Psoas muscle (tissue), 8 donors: ENCODE measurements around the gene ADCY7. TPM values are rescaled to one million over a fixed set of nuclear protein-coding genes. Genes with fewer than 3 reads are reported as not detected.

Source experiments
- ATAC-seq, 4 donors: fragments of 200-7000 bp; cut with Tn5 transposase; one replicate each; pipeline ENCODE4 v1.9.1; 2020; ENCODE audit warnings: moderate library complexity in 3 of 4, mild to moderate bottlenecking in 2 of 4
- DNase-seq, 2 donors: peaks; one replicate each; pipeline ENCODE4 v3.0.0-alpha.2; 2020
- H3K27ac ChIP-seq: fragments of 200-600 bp; one replicate; pipeline ENCODE4 v1.8.0; 2022
- H3K27me3 ChIP-seq, 3 donors: fragments of 200-600 bp in 1 of 3; one replicate each; pipeline versions ENCODE4 v1.6.1 to v1.8.0; 2013 to 2022; ENCODE audit warnings: low read length in 2 of 3, mild to moderate bottlenecking in 2 of 3, moderate library complexity in 1 of 3; ENCODE audit not compliant: insufficient read depth in 3 of 3
- H3K36me3 ChIP-seq, 2 donors: fragments of 200-600 bp in 1 of 2; one replicate each; pipeline versions ENCODE4 v1.6.1 to v1.8.0; 2013 to 2022; ENCODE audit warnings: low read depth in 1 of 2, mild to moderate bottlenecking in 1 of 2, moderate library complexity in 1 of 2; ENCODE audit not compliant: insufficient read depth in 1 of 2
- H3K4me1 ChIP-seq: fragments of 200-600 bp; one replicate; pipeline ENCODE4 v1.8.0; 2022
- H3K4me3 ChIP-seq: fragments of 200-600 bp; one replicate; pipeline ENCODE4 v1.8.0; 2022; ENCODE audit warnings: mild to moderate bottlenecking
- H3K9me3 ChIP-seq: fragments of 200-600 bp; one replicate; pipeline ENCODE4 v1.8.0; 2022
- CTCF ChIP-seq: fragments of 200-600 bp; IDR thresholded peaks from one replicate; pipeline ENCODE4 v1.8.0; 2022; ENCODE audit warnings: antibody characterized with exemption
- WGBS, 3 donors: extraction: QIAGEN DNeasy Blood & Tissue Kit; methylation state at CpG; one replicate each; pipeline versions ENCODE4 v1.1.6 to v1.1.7; 2013; 5-methylcytosine and 5-hydroxymethylcytosine counted together
- intact Hi-C, 2 donors: fragments of 100-400 bp; cut with DNase I; formaldehyde crosslinking; loops; one replicate each; pipeline versions ENCODE4 v1.11.0 to v1.14.2; 2022
- polyA plus RNA-seq, 3 donors: library from polyadenylated mRNA; stranded (reverse); fragments of 200-250 nt; gene quantifications; one replicate each; pipeline ENCODE4 v1.2.3, GENCODE V29; 2013
- total RNA-seq, 4 donors: library from RNA; stranded (reverse); fragmentation: NEBNext Ultra II Directional in 2 of 4; extraction: Animal tissue kit (Norgen Biotek cat#: 25700) in 2 of 4; gene quantifications; one replicate each; pipeline versions ENCODE4 v1.2.1 to v1.2.4, GENCODE V29; 2021 to 2023
- donor health status: healthy with polysubstance abuse.
- donor health status: DM: no; HTN: no; CAD: no; lungs with moderate emphysema.
- donor health status: Bipolar disorder and iron deficiency.
- donor health status: healthy.
- donor health status: DM: yes; HTN: yes; CAD: no.
- donor health status: DM: no; HTN: no; CAD: no.
- donor health status: DM: no; HTN: no; CAD: no.
- donor health status: DM: yes; HTN: yes; CAD: no.

The ADCY7 gene
- total and polyA plus RNA-seq, 7 donors, result 0.34 to 5.5 (median 3.1) TPM

GRCh38 chr16:50309156-50309526, 42.8 kb downstream of the ADCY7 start:
- intact Hi-C loops, result no loop called here
- Histone ChIP-seq H3K9me3 (no peaks in the 10 kb centered on the region), H3K27ac (no peak overlapping the region), H3K36me3 (peaks cover 0 to 9% of the 10 kb centered on the region in 2 donors), H3K4me3 (no peak overlapping the region), H3K4me1 (no peaks in the 10 kb centered on the region), H3K27me3 (no peaks in the 10 kb centered on the region)
- TF ChIP-seq CTCF, result no peak
- 71 to 83% (median 74%) methylated on average over 11 of the region's 11 CpGs for WGBS, 3 donors
- no peak for DNase-seq
- ATAC-seq, result no peak

DNA sequence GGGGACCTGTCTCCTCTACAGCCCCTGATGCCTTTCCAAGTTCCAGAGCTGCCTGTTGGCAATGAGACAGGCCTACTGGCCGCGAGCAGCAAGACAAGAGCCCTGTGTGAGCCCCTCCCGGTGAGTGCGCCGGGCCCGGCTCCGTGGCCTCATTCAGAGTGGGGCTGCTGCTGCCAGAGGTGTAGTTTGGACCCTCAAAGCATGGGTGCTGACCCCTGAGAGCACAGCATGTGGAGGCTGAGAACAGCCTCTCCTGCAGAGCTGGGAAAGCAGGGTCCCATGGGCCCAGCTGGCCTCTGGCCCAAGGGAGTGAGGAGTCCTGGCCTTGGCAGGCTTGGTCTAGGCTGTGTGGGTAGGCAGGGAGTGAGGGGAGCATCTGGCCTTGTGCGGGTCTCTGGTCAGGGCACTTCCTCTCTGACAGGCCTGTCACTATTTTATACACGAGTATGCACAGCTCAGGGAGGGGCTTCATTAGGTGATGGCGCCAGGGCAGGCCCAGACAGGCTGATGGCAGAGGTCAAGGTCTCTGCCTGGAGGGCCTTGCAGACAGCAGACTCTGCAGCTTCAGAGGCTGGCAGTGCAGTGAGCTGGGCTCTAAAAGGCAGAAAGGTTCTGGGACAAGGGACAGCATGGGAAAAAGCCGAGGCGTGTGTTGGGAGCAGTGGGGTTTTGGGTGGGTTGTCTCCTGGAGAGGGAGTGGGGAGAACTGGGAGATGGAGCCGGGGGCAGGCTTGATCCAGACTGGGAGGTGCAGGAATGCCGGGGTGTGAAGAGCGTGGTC, 43.4 kb downstream of the ADCY7 start:
- Histone ChIP-seq H3K4me3 (no peak overlapping the region), H3K27me3 (no peaks in the 10 kb centered on the region), H3K4me1 (no peaks in the 10 kb centered on the region), H3K36me3 (peaks cover 0 to 15% of the 10 kb centered on the region in 2 donors), H3K27ac (no peak overlapping the region), H3K9me3 (no peaks in the 10 kb centered on the region)
- ATAC-seq (peak in 2 of 4 donors; percentile 7 to 26), DNase-seq (peak in 1 of 2 donors; percentile 51)
- intact Hi-C loops, result no loop called here
- TF ChIP-seq CTCF, result no peak
- WGBS, 3 donors, result 51 to 54% (median 51%) methylated on average over 15 of the region's 15 CpGs

- ATAC-seq (peak in 2 of 4 donors; percentile 21), DNase-seq (peak in 1 of 2 donors; percentile 47)
- no peak overlapping the region for H3K4me3 ChIP-seq
- no peaks in the 10 kb centered on the region for H3K9me3 ChIP-seq
- H3K27ac ChIP-seq, result no peak overlapping the region
- peaks cover 0 to 23% of the 10 kb centered on the region in 2 donors for H3K36me3 ChIP-seq
- no peaks in the 10 kb centered on the region for H3K4me1 ChIP-seq
- intact Hi-C loops, result no loop called here
- no peaks in the 10 kb centered on the region for H3K27me3 ChIP-seq
- no peak for TF ChIP-seq CTCF
- WGBS, 3 donors, result 73 to 76% (median 75%) methylated on average over 17 to 18 of the region's 18 CpGs
Measured at GRCh38 chr16:50310308-50311133, 44.2 kb downstream of the ADCY7 start.

GRCh38 chr16:50311134-50311528, 44.8 kb downstream of the ADCY7 start:
- Histone ChIP-seq H3K27me3 (no peaks in the 10 kb centered on the region), H3K4me3 (no peak overlapping the region), H3K4me1 (no peaks in the 10 kb centered on the region), H3K9me3 (no peaks in the 10 kb centered on the region), H3K27ac (no peak overlapping the region), H3K36me3 (peaks cover 0 to 29% of the 10 kb centered on the region in 2 donors)
- TF ChIP-seq CTCF, result no peak
- no peak for ATAC-seq
- 80 to 87% (median 83%) methylated on average over 4 of the region's 4 CpGs for WGBS, 3 donors
- DNase-seq, result peak in 1 of 2 donors; percentile 40
- intact Hi-C loops, result no loop called here
